ENCODE data around the gene WWOX. TPM values are rescaled to one million over a fixed set of nuclear protein-coding genes. Genes with fewer than 3 reads are reported as not detected.
A peak's percentile ranks its signal among the peaks of the same experiment; 100 is the strongest.

The WWOX gene
- total and polyA plus RNA-seq, 2 of the 13 experiments (the other 11 are each of a cell fraction or from before 2014, with no cell fraction given): 9.1 to 37.4 TPM

- TF ChIP-seq ZNF263 (CRISPR knock-in tag; IDR thresholded peaks at IDR 0.05) (no peak), ZKSCAN5 (CRISPR knock-in tag; IDR thresholded peaks at IDR 0.05) (no peak), ZNF30 (CRISPR knock-in tag; IDR thresholded peaks at IDR 0.05) (no peak), ZFP62 (CRISPR knock-in tag; IDR thresholded peaks at IDR 0.05) (no peak), ZBTB20 (CRISPR knock-in tag; IDR thresholded peaks at IDR 0.05; ENCODE audit: borderline replicate concordance, low read depth) (no peak), ZNF546 (CRISPR knock-in tag; conservative IDR thresholded peaks at IDR 0.05) (no peak), SP4 (CRISPR knock-in tag; IDR thresholded peaks at IDR 0.05) (no peak), RORA (CRISPR knock-in tag; IDR thresholded peaks at IDR 0.05) (no peak), ARID2 (CRISPR knock-in tag; IDR thresholded peaks at IDR 0.05; ENCODE audit: borderline replicate concordance) (no peak), SP2 (CRISPR knock-in tag; IDR thresholded peaks at IDR 0.05) (no peak), MNT (IDR thresholded peaks at IDR 0.05) (peak; percentile 43), ZNF503 (CRISPR knock-in tag; IDR thresholded peaks at IDR 0.05) (no peak)
- TF ChIP-seq, protein P1, sequence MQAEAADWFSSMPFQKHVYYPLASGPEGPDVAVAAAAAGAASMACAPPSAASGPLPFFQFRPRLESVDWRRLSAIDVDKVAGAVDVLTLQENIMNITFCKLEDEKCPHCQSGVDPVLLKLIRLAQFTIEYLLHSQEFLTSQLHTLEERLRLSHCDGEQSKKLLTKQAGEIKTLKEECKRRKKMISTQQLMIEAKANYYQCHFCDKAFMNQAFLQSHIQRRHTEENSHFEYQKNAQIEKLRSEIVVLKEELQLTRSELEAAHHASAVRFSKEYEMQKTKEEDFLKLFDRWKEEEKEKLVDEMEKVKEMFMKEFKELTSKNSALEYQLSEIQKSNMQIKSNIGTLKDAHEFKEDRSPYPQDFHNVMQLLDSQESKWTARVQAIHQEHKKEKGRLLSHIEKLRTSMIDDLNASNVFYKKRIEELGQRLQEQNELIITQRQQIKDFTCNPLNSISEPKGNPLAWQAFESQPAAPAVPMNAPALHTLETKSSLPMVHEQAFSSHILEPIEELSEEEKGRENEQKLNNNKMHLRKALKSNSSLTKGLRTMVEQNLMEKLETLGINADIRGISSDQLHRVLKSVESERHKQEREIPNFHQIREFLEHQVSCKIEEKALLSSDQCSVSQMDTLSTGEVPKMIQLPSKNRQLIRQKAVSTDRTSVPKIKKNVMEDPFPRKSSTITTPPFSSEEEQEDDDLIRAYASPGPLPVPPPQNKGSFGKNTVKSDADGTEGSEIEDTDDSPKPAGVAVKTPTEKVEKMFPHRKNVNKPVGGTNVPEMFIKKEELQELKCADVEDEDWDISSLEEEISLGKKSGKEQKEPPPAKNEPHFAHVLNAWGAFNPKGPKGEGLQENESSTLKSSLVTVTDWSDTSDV (CRISPR knock-in tag; IDR thresholded peaks at IDR 0.05): no peak
Measured at GRCh38 chr16:78764478-78764877, 665.0 kb downstream of the WWOX start (continued).
